Stimulated activated memory B cell treated with anti-CD40 and anti-IgM and Interleukin-4, amounts not matched to agents 10 μg/mL and 1 μg/mL and 100 μg/mL, for 72 hours (primary cell): ENCODE results near the gene PARD6G.

Experiments used
- ATAC-seq: fragments of 150-1000 bp; cut with Tn5 transposase; 2 replicates; pipeline ENCODE4 v1.10.0; 2021
- H3K27ac Mint-ChIP-seq: one replicate; pipeline ENCODE4 v1.8.0; 2022; ENCODE audit warnings: mild to moderate bottlenecking, mixed read lengths
- H3K27me3 Mint-ChIP-seq: one replicate; pipeline ENCODE4 v1.8.0; 2022; ENCODE audit warnings: mixed read lengths
- H3K36me3 Mint-ChIP-seq: one replicate; pipeline ENCODE4 v1.8.0; 2022; ENCODE audit warnings: mixed read lengths
- H3K4me1 Mint-ChIP-seq: one replicate; pipeline ENCODE4 v1.8.0; 2022; ENCODE audit warnings: mixed read lengths
- H3K4me3 Mint-ChIP-seq: one replicate; pipeline ENCODE4 v1.8.0; 2022; ENCODE audit warnings: mild to moderate bottlenecking, moderate library complexity, mixed read lengths
- H3K9me3 Mint-ChIP-seq: one replicate; pipeline ENCODE4 v1.8.0; 2022; ENCODE audit warnings: mixed read lengths

PARD6G gene

GRCh38 chr18:80191907-80192652 lies 55.2 kb downstream of the PARD6G start:
- H3K27ac Mint-ChIP-seq: no peak overlapping the region
- H3K4me3 Mint-ChIP-seq: no peak overlapping the region
- peaks cover 89% of the 10 kb centered on the region for H3K27me3 Mint-ChIP-seq
- no peaks in the 10 kb centered on the region for H3K36me3 Mint-ChIP-seq
- H3K4me1 Mint-ChIP-seq: peaks cover 5% of the 10 kb centered on the region
- H3K9me3 Mint-ChIP-seq: no peaks in the 10 kb centered on the region
- ATAC-seq: no peak

- H3K27me3 Mint-ChIP-seq: peaks cover 89% of the 10 kb centered on the region
- ATAC-seq: no peak
- no peak overlapping the region for H3K4me3 Mint-ChIP-seq
These were observed 56.0 kb downstream of the PARD6G start for GRCh38 chr18:80191264-80191663.

GRCh38 chr18:80190311-80190710 lies 57.0 kb downstream of the PARD6G start:
- no peak overlapping the region for H3K4me3 Mint-ChIP-seq
- no peak overlapping the region for H3K27ac Mint-ChIP-seq
- peaks cover 9% of the 10 kb centered on the region for H3K9me3 Mint-ChIP-seq
- peaks cover 88% of the 10 kb centered on the region for H3K27me3 Mint-ChIP-seq
- H3K36me3 Mint-ChIP-seq: no peaks in the 10 kb centered on the region
- no peak for ATAC-seq
- peaks cover 5% of the 10 kb centered on the region for H3K4me1 Mint-ChIP-seq

More at GRCh38 chr18:80191264-80191663, 56.0 kb downstream of the PARD6G start:
- H3K27ac Mint-ChIP-seq: no peak overlapping the region
- no peaks in the 10 kb centered on the region for H3K36me3 Mint-ChIP-seq
- H3K9me3 Mint-ChIP-seq: peaks cover 1% of the 10 kb centered on the region
- H3K4me1 Mint-ChIP-seq: peaks cover 5% of the 10 kb centered on the region

GRCh38 chr18:80189531-80189865 lies 57.8 kb downstream of the PARD6G start:
- Mint-ChIP-seq H3K9me3 (peaks cover 9% of the 10 kb centered on the region), H3K36me3 (no peaks in the 10 kb centered on the region), H3K4me3 (no peak overlapping the region), H3K27me3 (peaks cover 80% of the 10 kb centered on the region), H3K27ac (no peak overlapping the region), H3K4me1 (peaks cover 5% of the 10 kb centered on the region)
- ATAC-seq: no peak

- peaks cover 76% of the 10 kb centered on the region for H3K27me3 Mint-ChIP-seq
- no peak overlapping the region for H3K27ac Mint-ChIP-seq
- no peak for ATAC-seq
- peaks cover 5% of the 10 kb centered on the region for H3K4me1 Mint-ChIP-seq
- H3K4me3 Mint-ChIP-seq: no peak overlapping the region
- H3K9me3 Mint-ChIP-seq: peaks cover 9% of the 10 kb centered on the region
- H3K36me3 Mint-ChIP-seq: no peaks in the 10 kb centered on the region
These were observed 58.4 kb downstream of the PARD6G start for GRCh38 chr18:80188643-80189530.

- H3K9me3 Mint-ChIP-seq: peaks cover 9% of the 10 kb centered on the region
- no peak overlapping the region for H3K27ac Mint-ChIP-seq
- ATAC-seq: no peak
- H3K36me3 Mint-ChIP-seq: no peaks in the 10 kb centered on the region
- peaks cover 69% of the 10 kb centered on the region for H3K27me3 Mint-ChIP-seq
- H3K4me1 Mint-ChIP-seq: peaks cover 5% of the 10 kb centered on the region
- no peak overlapping the region for H3K4me3 Mint-ChIP-seq
These were observed 59.2 kb downstream of the PARD6G start for GRCh38 chr18:80187956-80188642.

GRCh38 chr18:80185545-80185944 lies 61.8 kb downstream of the PARD6G start:
- no peak for ATAC-seq
- peaks cover 66% of the 10 kb centered on the region for H3K27me3 Mint-ChIP-seq
- H3K36me3 Mint-ChIP-seq: no peaks in the 10 kb centered on the region
- H3K4me3 Mint-ChIP-seq: no peak overlapping the region
- no peak overlapping the region for H3K27ac Mint-ChIP-seq
- H3K4me1 Mint-ChIP-seq: no peaks in the 10 kb centered on the region
- H3K9me3 Mint-ChIP-seq: peaks cover 9% of the 10 kb centered on the region

- H3K36me3 Mint-ChIP-seq: no peaks in the 10 kb centered on the region
- ATAC-seq: no peak
- H3K4me1 Mint-ChIP-seq: peaks cover 6% of the 10 kb centered on the region
- H3K27ac Mint-ChIP-seq: no peak overlapping the region
- peaks cover 9% of the 10 kb centered on the region for H3K9me3 Mint-ChIP-seq
- H3K27me3 Mint-ChIP-seq: peaks cover 66% of the 10 kb centered on the region
- H3K4me3 Mint-ChIP-seq: no peak overlapping the region
These were observed 63.0 kb downstream of the PARD6G start for GRCh38 chr18:80184243-80184772.

DNA sequence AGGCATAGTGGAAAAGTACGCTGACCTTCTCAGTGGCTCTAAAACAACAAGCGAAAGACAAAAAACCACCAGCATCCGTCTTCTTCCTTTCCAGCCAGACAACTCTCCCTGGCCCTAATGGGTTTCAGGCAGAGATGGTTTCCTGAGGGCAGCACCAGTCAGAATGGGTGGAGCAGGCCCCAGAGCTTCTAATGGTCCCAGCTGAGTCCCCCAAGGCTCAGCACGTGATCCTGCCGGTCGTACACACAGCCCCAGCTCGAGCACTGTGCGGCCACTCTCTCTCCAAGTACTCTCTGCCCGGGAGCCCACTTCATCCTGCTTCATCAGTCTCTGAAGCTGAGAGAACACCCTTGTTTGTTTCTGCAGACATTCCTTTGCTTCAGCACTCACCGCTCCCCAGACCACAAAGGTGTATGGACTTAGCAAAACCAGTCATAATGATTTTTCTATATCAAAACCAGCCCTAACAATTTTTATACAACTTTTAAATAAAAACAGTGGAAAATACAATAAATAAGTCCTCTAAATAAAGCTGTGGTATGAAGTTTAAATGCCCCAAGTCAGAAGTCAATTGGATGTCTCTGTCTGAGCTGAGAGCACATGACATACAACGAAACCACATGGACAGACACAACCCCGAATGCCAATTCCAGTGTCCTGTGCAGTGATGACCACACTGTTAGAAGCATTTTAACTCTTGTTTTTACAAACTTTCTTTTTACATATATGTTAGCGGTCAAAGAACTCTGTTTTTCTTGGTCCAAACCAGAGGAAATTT lies 63.9 kb downstream of the PARD6G start:
- H3K27me3 Mint-ChIP-seq: peaks cover 66% of the 10 kb centered on the region
- peaks cover 9% of the 10 kb centered on the region for H3K9me3 Mint-ChIP-seq
- H3K36me3 Mint-ChIP-seq: no peaks in the 10 kb centered on the region
- no peak overlapping the region for H3K4me3 Mint-ChIP-seq
- no peak for ATAC-seq
- no peak overlapping the region for H3K27ac Mint-ChIP-seq
- H3K4me1 Mint-ChIP-seq: peaks cover 11% of the 10 kb centered on the region

- Mint-ChIP-seq H3K9me3 (peaks cover 9% of the 10 kb centered on the region), H3K4me3 (no peak overlapping the region), H3K27ac (no peak overlapping the region), H3K4me1 (peaks cover 12% of the 10 kb centered on the region), H3K27me3 (peaks cover 66% of the 10 kb centered on the region), H3K36me3 (no peaks in the 10 kb centered on the region)
- ATAC-seq: no peak
These were observed 64.5 kb downstream of the PARD6G start for GRCh38 chr18:80182855-80183254.

GRCh38 chr18:80181642-80182461 lies 65.5 kb downstream of the PARD6G start:
- ATAC-seq: no peak
- Mint-ChIP-seq H3K27me3 (peaks cover 66% of the 10 kb centered on the region), H3K27ac (no peak overlapping the region), H3K36me3 (no peaks in the 10 kb centered on the region), H3K4me1 (peaks cover 12% of the 10 kb centered on the region), H3K4me3 (no peak overlapping the region), H3K9me3 (peaks cover 18% of the 10 kb centered on the region)

DNA sequence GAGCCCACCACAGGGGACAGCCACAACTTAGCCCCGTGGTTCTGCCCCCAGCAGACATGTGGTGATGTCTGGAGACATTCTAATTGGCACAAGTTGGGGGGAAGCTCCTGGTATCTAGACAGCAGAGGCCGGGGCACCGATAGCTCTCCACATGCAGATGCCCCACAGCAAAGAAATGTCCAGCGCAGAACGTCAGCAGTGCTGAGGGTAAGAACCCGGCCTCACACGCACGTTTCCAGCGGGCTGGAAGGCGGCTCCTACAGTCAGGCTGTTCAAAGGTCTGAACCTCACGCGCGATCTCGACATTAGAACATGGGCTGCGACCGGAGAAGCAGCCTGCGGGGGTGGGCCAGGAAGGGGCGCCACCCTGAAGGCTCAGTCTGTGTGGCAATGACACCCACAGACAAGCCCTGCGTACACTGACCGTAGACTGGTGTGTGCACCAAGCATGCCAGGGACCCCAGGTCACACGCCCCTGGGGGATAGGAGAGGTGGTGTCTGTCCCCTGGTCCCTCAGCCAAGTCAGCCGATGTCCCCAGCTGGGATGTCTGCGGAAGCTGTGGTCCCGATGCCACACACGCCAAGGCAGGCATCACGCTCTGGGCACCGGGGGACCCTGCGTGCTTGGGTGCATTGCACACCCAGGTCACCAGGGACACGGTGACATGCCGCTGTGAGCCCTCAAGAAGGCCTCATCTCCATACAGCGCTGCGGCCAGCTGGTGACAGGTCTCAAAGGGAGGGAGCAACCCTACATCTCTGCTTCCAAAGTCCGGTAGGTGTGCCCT lies 66.3 kb downstream of the PARD6G start:
- Mint-ChIP-seq H3K27me3 (peaks cover 66% of the 10 kb centered on the region), H3K4me3 (no peak overlapping the region)
- ATAC-seq: no peak

DNA sequence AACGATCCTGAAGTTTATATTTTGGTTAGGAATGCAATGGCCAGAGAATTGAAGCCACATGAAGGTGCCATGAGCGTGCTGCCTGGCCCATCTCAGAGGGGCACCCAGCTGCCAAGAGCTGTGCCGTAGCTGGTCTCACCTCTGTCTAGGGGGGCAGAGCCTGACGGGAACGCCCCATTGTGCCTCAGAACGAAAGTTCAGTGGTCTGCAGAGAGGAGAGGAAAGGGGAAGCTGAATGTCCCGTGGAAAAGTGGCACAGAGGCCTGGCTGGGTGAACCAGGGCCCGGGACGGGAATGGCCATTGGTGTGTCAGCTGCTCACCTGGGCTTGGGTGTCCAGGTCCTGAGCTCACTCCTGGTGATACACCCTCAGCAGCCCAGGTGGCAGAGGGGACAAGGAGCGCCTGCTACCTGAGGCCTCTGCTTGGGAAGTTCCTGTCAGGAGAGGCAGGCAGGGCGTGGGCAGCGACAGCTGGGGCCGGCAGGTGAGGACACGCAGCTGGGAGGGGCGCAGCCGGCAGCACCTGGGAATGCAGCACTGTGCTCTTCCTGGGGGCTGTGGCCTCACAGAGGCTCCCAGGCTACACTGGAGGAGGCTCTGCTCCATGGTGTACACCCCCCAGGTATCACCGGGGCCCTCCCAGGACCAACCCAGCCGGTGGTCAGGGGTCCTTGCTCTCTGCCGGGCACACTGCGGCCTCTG lies 67.3 kb downstream of the PARD6G start:
- peaks cover 14% of the 10 kb centered on the region for H3K9me3 Mint-ChIP-seq
- H3K36me3 Mint-ChIP-seq: no peaks in the 10 kb centered on the region
- H3K27ac Mint-ChIP-seq: no peak overlapping the region
- H3K27me3 Mint-ChIP-seq: peaks cover 74% of the 10 kb centered on the region
- no peak overlapping the region for H3K4me3 Mint-ChIP-seq
- ATAC-seq: peak; percentile 69
- peaks cover 12% of the 10 kb centered on the region for H3K4me1 Mint-ChIP-seq

More for the DNA sequence above, 66.3 kb downstream of the PARD6G start:
- no peaks in the 10 kb centered on the region for H3K36me3 Mint-ChIP-seq
- H3K9me3 Mint-ChIP-seq: peaks cover 18% of the 10 kb centered on the region
- H3K27ac Mint-ChIP-seq: no peak overlapping the region
- H3K4me1 Mint-ChIP-seq: peaks cover 12% of the 10 kb centered on the region
